Spleen (tissue), 7 donors: ENCODE measurements around the gene RFX8.

Source experiments
- CTCF ChIP-seq, 11 experiments: fragments of 200-600 bp in 7 of 11; fragments of 450-650 bp in 4 of 11; sonication (generic) in 4 of 11; IDR thresholded peaks in 8 of 11; conservative IDR thresholded peaks in 3 of 11; 1 replicate in 7 of 11; 2 replicates in 4 of 11; pipeline versions ENCODE4 v1.4.0 to v1.8.0; 2016 to 2021; ENCODE audit warnings: antibody characterized with exemption in 11 of 11, inconsistent platforms in 4 of 11, mild to moderate bottlenecking in 1 of 11
- POLR2A ChIP-seq, 3 donors: fragments of 450-650 bp; IDR thresholded peaks; one replicate each; pipeline ENCODE4 v1.5.1; 2017; ENCODE audit warnings: antibody characterized with exemption in 3 of 3, mild to moderate bottlenecking in 1 of 3
- donor health status: DM: no; HTN: no; CAD: no; lungs with moderate emphysema.
- donor health status: DM: no; HTN: no; CAD: no.
- donor health status: DM: no; HTN: no; CAD: no.

- TF ChIP-seq CTCF (IDR thresholded peaks at IDR 0.05 in 8 of 11, conservative IDR thresholded peaks at IDR 0.05 in 3 of 11) (no peak), POLR2A (IDR thresholded peaks at IDR 0.05) (no peak)
Observed at GRCh38 chr2:101400048-101400447, 74.9 kb downstream of the RFX8 start.
